SK-N-SH (cell line): ENCODE data around the gene NDUFS7. TPM values are rescaled to one million over a fixed set of nuclear protein-coding genes. Genes with fewer than 3 reads are reported as not detected.

ENCODE experiments used
- CTCF ChIA-PET: fragments of 300-600, 350-600 bp; formaldehyde crosslinking; extraction: SDS; loops from one replicate; lab custom pipeline; 2021; lab: Yijun Ruan, JAX
- POLR2A ChIA-PET: fragments of 350-600 bp; sonication (Branson Sonifier 250); formaldehyde crosslinking; extraction: SDS; loops from one replicate; lab custom pipeline; 2020; ENCODE audit warnings: antibody characterized with exemption, inconsistent platforms; lab: Yijun Ruan, JAX
- DNase-seq: peaks from one replicate; pipeline ENCODE4 v3.0.0; 2012
- H2AFZ ChIP-seq: fragments of 200-600 bp; sonication (generic); 2 replicates; pipeline ENCODE4 v1.8.1; 2016; ENCODE audit warnings: antibody characterized with exemption, mild to moderate bottlenecking, low read depth
- H3F3A ChIP-seq: fragments of 200-600 bp; sonication (generic); replicated peaks from 2 replicates; pipeline ENCODE3; 2016; ENCODE audit warnings: antibody characterized with exemption, mild to moderate bottlenecking; ENCODE audit not compliant: insufficient read depth
- H3K27ac ChIP-seq, 2 experiments: fragments of 200-500 bp in 1 of 2; fragments of 200-600 bp in 1 of 2; sonication (Bioruptor generic) in 1 of 2; sonication (generic), shearing (Covaris generic) in 1 of 2; 2 replicates each; pipeline versions ENCODE4 v1.5.1 to v1.6.1; 2014 to 2016; ENCODE audit warnings: low read depth in 2 of 2, inconsistent platforms in 1 of 2, low read length in 1 of 2, mild to moderate bottlenecking in 1 of 2, mixed read lengths in 1 of 2
- H3K27me3 ChIP-seq: fragments of 200-600 bp; sonication (generic), shearing (Covaris generic); 2 replicates; pipeline ENCODE4 v1.6.1; 2016; ENCODE audit warnings: mixed run types; ENCODE audit not compliant: insufficient read depth
- H3K36me3 ChIP-seq, 2 experiments: fragments of 200-500 bp in 1 of 2; fragments of 200-600 bp in 1 of 2; sonication (Bioruptor generic) in 1 of 2; sonication (generic) in 1 of 2; replicated peaks in 1 of 2; 2 replicates each; pipeline versions ENCODE3 to v1.5.1; 2014 to 2016; ENCODE audit warnings: low read length in 1 of 2, mild to moderate bottlenecking in 1 of 2; ENCODE audit not compliant: insufficient read depth in 2 of 2, control insufficient read depth in 1 of 2
- H3K4me1 ChIP-seq, 2 experiments: fragments of 200-500 bp in 1 of 2; fragments of 200-600 bp in 1 of 2; sonication (Bioruptor generic) in 1 of 2; sonication (generic), shearing (Covaris generic) in 1 of 2; 2 replicates each; pipeline versions ENCODE4 v1.5.1 to v1.6.1; 2014 to 2016; ENCODE audit warnings: low read depth in 1 of 2, low read length in 1 of 2, mixed run types in 1 of 2; ENCODE audit not compliant: insufficient read depth in 2 of 2, control insufficient read depth in 1 of 2
- H3K4me2 ChIP-seq: fragments of 200-600 bp; sonication (generic), shearing (Covaris generic); 2 replicates; pipeline ENCODE4 v1.6.1; 2017; ENCODE audit warnings: mixed run types
- H3K4me3 ChIP-seq, 2 experiments: fragments of 200-500 bp in 1 of 2; fragments of 200-600 bp in 1 of 2; sonication (Bioruptor generic) in 1 of 2; sonication (generic), shearing (Covaris generic) in 1 of 2; 2 replicates each; pipeline versions ENCODE4 v1.5.1 to v1.8.1; 2014 to 2016; ENCODE audit warnings: low read depth in 2 of 2, inconsistent platforms in 1 of 2, low read length in 1 of 2, mild to moderate bottlenecking in 1 of 2, mixed read lengths in 1 of 2, moderate library complexity in 1 of 2
- H3K79me2 ChIP-seq: fragments of 200-600 bp; sonication (generic); 2 replicates; pipeline ENCODE4 v1.8.1; 2017; ENCODE audit warnings: mild to moderate bottlenecking; ENCODE audit not compliant: insufficient read depth
- H3K9ac ChIP-seq: fragments of 200-600 bp; sonication (generic); 2 replicates; pipeline ENCODE4 v1.6.1; 2017; ENCODE audit warnings: mixed run types
- H3K9me2 ChIP-seq: fragments of 200-600 bp; sonication (generic); 2 replicates; pipeline ENCODE4 v1.6.1; 2017; ENCODE audit warnings: mixed run types
- H3K9me3 ChIP-seq: fragments of 200-600 bp; sonication (generic); 2 replicates; pipeline ENCODE4 v1.6.1; 2017; ENCODE audit warnings: mixed run types, mild to moderate bottlenecking, moderate library complexity
- H4K20me1 ChIP-seq: fragments of 200-600 bp; sonication (generic); 2 replicates; pipeline ENCODE4 v1.6.1; 2017; ENCODE audit warnings: mild to moderate bottlenecking, mixed run types; ENCODE audit not compliant: insufficient read depth
- EZH2phosphoT487 ChIP-seq: fragments of 200-600 bp; sonication (generic); IDR thresholded peaks from 2 replicates; pipeline ENCODE4 v1.6.1; 2017; ENCODE audit warnings: low read depth, mixed run types, mild to moderate bottlenecking, antibody characterized with exemption, moderate library complexity, borderline replicate concordance
- FOXJ3 ChIP-seq: sonication (generic); formaldehyde crosslinking; IDR thresholded peaks from 2 replicates; pipeline ENCODE4 v1.5.1; 2020; ENCODE audit warnings: mild to moderate bottlenecking, missing genetic modification reagents
- IRF3 ChIP-seq: fragments of 150-350 bp; IDR thresholded peaks from 2 replicates; pipeline ENCODE4 v1.6.1; 2016; ENCODE audit warnings: mild to moderate bottlenecking, low read depth, low read length
- MAX ChIP-seq: IDR thresholded peaks from 2 replicates; pipeline ENCODE4 v1.4.0; 2012; ENCODE audit warnings: low read depth
- MXI1 ChIP-seq: IDR thresholded peaks from 2 replicates; pipeline ENCODE4 v1.6.1; 2012; ENCODE audit warnings: mild to moderate bottlenecking, low read depth, low read length, improper control_type of control experiment
- NFIC ChIP-seq: IDR thresholded peaks from 2 replicates; pipeline ENCODE4 v1.4.0; 2012; ENCODE audit warnings: borderline replicate concordance
- REST ChIP-seq: IDR thresholded peaks from 2 replicates; pipeline ENCODE4 v1.6.1; 2012; ENCODE audit warnings: mild to moderate bottlenecking, low read depth, low read length, moderate library complexity
- SIN3A ChIP-seq: IDR thresholded peaks from 2 replicates; pipeline ENCODE4 v1.6.1; 2012; ENCODE audit warnings: low read depth, mild to moderate bottlenecking, low read length, moderate library complexity, borderline replicate concordance
- YY1 ChIP-seq: IDR thresholded peaks from 2 replicates; pipeline ENCODE4 v1.4.0; 2012; ENCODE audit warnings: low read depth, mild to moderate bottlenecking
- WGBS: methylation state at CpG from one replicate; pipeline ENCODE4 v1.1.6; 2017; ENCODE audit warnings: low lambda C conversion rate; 5-methylcytosine and 5-hydroxymethylcytosine counted together
- polyA plus RNA-seq, 3 experiments: library from polyadenylated mRNA; depleted of rRNA; stranded (reverse); fragments of >200 nt; gene quantifications; 2 replicates each; pipeline ENCODE4 v1.2.3, GENCODE V29; 2012

The NDUFS7 gene
- polyA plus RNA-seq, 1 of the 3 experiments (the other 2 are of a cell fraction) = 66.4 TPM

- peak overlapping the region; percentile 70 to 82 for H3K27ac ChIP-seq
- H3K9ac ChIP-seq = peak overlapping the region; percentile 95
- H3K9me2 ChIP-seq = no peaks in the 10 kb centered on the region
- ChIA-PET POLR2A (interaction anchor here (0.6 to 1.4 kb wide), 3 partner anchors 12 to 139 kb away, joined by 3 to 5 read pairs (median 3); partner anchors contain the start of gene CIRBP), CTCF (interaction anchor here (1.0 to 2.2 kb wide), 5 partner anchors 10 to 92 kb away, joined by 3 to 8 read pairs (median 4); no protein-coding TSS in a partner anchor)
- H3K36me3 ChIP-seq = peaks cover 0 to 10% of the 10 kb centered on the region in 2 experiments
- H3K27me3 ChIP-seq = no peaks in the 10 kb centered on the region
- 3% methylated on average over 12 of the region's 69 CpGs for WGBS
- H2AFZ ChIP-seq = no peak overlapping the region
- peaks cover 13% of the 10 kb centered on the region for H3F3A ChIP-seq
- TF ChIP-seq IRF3 (no peak), NFIC (no peak), FOXJ3 (CRISPR knock-in tag) (no peak), REST (no peak), MAX (peak; percentile 38; the same call in 1 of the 2 replicates), SIN3A (peak; percentile 29; the same call in 1 of the 2 replicates), MXI1 (peak; percentile 79), EZH2phosphoT487 (no peak), YY1 (0 out of 2 replicates have a peak, but pooled peaks have one; percentile 29)
- peak overlapping the region; percentile 83 to 86 for H3K4me3 ChIP-seq
- peak overlapping the region; percentile 99 for H3K4me2 ChIP-seq
- H3K4me1 ChIP-seq = peaks cover 6 to 29% of the 10 kb centered on the region in 2 experiments; a peak in 2 of 4 replicates
- peaks cover 51% of the 10 kb centered on the region for H4K20me1 ChIP-seq
- DNase-seq = peak; percentile 71
- no peaks in the 10 kb centered on the region for H3K9me3 ChIP-seq
- H3K79me2 ChIP-seq = peaks cover 59% of the 10 kb centered on the region
Observed at GRCh38 chr19:1408300-1409203, 24.8 kb downstream of the NDUFS7 start.
